Measurements from ENCODE around the gene WLS.
"Not testable (repeated sequence)": the region's sequence is repeated elsewhere in the genome, so short reads cannot be mapped to it uniquely, and the experiment has no call there.

Gene WLS

DNA sequence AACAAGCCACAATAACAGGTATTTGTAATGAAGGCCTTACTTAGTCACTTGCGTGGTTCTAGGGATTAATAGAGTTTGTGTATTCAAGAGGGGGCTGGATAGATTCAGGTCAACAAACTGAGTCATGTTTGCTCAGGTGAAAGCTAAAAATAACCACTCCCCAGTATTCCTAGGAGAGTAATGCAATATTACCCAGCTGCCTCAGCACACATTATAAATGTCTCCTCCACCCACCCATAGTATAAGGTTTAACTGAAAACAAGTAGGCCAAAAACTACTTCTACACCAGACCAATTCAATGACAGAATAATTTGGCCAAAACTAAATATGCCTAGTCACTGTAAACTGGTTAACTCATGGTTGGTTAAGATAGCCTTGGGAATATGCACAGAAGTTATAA is 34.4 kb downstream of the WLS start:
- DNase-seq: no peak

DNA sequence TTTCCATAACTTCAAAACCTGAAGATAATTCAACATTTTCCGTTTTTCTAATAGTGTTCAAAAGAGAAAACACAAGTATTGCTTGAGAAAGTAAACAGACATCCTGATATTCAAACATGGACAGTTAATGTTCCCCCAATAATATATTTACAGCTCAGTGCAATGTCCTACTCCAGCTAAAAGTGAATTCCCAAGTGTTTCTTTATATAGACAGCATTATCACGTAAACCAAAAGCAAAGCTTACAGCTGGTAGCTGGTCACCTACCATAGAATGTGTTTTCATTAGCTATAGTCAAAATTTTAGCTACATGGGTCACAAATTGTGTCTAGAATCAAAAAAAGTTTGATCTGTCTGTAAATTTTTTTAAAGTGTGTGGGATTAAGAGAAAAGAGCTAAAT is 34.9 kb downstream of the WLS start:
- no peak for DNase-seq

DNA sequence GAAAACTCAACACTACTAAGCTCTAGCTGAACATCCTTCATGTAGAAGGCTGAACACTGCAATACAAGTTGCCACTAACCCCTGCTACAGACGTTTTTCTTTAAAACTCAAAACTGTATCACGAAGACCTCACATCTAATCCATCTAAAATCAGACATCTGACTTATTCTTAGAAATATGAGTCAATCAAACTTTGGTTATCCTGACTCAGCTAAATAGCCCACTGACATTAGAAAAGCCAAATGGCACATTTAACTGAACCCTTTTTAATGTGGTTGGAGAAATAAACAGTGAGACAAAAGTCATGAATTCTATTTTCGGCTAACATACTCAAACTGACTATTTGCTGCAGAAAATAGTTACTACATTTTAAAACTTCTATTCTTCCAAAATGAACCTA is 35.6 kb downstream of the WLS start:
- DNase-seq: no peak

DNA sequence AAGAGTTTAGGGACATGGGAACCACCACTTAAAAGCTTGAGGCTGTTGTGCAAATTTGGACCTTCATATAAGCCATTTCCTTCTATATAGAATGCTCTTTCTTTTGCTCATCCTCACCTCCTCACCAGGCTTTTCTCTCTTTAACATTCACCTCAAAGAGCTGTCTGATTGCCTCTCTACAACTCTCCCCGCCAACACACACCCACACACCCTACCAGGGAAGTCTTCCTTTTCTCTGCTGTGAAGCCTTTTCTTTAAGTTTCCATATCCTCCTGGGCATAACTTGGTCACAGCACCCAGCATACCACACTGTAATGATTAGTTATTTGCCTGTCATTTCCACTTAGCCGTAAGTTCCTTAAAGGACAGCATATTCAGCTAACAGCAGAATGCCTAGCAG is 40.6 kb downstream of the WLS start:
- no peak for DNase-seq

DNA sequence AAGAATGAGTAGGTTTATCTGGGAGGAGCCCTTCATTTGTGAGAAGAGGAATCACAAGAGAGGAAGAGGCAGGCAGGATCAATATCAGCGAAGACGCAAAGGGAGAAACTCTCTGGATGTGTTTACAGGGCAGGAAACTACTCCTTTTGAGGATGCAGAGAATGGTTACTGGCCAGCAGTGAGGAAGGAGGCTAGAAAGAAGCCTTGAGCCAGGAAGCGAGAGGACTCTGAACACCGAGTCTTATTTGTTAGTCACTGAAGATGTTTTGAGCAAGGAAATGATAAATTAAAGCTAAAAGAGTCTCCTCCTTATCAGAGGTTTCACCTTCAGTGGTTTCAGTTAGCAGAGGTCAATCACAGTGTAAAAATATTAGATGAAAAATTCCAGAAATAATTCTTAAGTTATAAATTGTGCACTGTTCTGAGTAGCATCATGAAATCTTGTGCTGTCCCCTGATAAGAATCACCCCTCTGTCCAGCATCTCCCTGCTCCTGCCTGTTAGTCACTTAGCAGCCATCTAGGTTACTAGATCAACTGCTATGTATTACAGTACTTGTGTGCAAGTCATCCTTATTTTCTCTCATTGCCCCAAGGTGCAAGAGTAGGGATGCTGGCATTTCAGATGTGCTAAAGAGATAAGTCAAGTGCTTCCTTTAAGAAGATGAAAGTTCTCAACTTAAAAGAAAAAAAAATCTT is 43.5 kb downstream of the WLS start:
- DNase-seq: no peak

DNA sequence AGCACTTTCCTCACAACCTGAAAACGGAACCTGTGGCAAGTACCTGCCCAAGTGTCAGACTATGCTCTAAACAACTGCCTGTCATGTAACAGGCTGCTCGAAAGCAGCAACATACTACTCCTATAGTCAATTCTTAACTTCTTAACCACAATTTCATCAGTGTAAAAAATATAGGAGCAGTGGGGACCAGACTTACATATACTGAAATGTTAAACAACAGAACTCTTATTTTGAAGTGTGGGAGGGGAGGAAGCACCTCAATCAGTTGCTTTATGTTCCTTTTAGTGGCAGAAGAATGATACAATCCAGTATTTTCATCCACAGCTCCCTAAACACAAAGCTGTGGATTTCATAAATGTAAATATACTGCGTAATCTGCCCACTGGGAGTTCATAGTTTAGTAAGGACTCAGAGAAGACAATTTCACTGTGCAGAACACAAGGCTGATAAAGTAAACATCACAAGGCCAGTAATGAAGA is 44.2 kb downstream of the WLS start:
- DNase-seq: no peak

DNA sequence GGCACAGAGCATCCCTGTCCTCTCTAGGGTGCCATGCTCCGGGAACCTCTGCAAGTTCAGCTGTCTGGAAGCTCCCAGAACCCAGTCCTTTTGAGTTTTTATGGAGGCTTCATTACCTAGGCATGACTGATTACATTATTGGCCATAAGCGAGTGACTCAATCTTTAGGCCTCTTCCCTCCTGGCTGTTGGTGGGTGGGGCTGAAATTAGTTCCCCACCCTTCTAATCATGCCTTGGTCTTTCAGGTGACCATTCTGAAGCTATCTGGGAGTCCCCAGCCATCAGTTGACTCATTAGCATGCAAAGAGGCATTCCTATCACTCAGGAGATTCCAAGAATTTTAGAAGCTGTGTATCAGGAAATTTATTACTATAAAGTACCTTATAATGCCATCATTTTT is 46.6 kb downstream of the WLS start:
- no peak for DNase-seq

DNA sequence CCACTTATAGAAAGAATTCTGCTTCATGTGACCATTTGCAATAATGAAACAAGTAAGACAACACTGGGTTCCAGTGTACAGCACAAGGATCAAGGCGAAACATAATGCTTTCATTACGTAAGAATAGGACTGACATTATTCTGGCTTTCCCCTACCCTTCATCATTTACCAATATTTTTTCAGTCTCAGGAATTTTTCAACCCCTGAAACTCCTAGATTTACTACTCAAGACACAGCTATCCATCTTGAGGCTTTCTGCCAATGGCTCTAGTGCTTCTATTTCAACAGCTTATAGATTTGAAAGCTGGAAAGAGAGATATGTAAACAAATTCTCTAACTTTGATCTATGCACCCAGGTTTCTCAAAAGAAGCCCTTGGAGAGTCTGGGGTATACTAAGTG is 48.4 kb downstream of the WLS start:
- DNase-seq: no peak

DNA sequence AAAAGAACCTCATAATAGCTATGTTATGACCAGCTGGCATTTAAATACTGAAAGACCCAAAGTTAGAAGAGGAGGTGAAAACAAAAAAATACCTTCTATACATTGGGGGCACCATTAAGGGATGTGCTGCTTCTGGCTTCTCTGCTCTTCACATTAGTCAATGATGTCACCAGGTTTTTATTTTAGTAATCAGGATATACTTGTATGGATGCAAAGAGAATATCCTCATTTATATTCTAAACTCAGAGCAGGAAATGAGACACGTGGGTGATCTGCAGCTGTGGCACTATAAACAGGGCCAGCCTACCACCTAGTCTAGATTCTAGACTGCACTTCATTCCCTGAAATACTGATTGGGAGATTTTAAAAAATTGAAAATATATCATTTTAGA is 51.2 kb downstream of the WLS start:
- DNase-seq: no peak

DNA sequence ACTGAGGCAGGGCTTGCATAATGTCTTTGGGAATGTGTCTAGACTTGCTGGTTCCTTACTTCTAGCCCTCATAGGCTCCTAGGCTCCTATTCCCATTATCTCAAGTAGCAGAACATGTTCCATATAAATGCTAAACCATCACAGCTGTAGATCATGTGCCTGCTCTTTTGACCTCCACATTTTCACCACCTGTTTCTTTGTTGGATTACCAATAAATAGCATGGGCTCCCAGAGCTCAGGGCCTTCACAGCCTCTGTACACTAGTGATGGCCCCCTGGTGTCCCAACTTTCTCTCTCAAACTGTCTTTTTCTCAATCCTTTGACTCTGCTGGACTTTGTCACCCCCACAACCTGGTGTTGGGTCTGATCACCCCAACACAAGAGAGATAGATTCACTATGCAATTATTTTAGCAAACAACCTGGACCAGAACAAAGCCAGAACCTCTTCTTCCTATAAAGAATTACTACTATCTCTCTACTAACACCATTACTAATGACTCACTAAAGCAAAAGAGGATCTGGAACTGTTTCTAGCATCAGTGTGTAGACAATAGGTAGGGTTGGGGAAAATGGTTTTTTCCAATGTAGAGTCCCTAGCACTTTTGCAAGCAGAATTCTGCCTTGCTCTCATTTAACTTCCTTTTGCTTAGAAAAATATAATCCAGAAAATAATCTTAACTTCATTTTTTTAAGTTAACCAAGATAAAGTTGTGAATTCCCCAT is 51.7 kb downstream of the WLS start:
- DNase-seq: no peak

DNA sequence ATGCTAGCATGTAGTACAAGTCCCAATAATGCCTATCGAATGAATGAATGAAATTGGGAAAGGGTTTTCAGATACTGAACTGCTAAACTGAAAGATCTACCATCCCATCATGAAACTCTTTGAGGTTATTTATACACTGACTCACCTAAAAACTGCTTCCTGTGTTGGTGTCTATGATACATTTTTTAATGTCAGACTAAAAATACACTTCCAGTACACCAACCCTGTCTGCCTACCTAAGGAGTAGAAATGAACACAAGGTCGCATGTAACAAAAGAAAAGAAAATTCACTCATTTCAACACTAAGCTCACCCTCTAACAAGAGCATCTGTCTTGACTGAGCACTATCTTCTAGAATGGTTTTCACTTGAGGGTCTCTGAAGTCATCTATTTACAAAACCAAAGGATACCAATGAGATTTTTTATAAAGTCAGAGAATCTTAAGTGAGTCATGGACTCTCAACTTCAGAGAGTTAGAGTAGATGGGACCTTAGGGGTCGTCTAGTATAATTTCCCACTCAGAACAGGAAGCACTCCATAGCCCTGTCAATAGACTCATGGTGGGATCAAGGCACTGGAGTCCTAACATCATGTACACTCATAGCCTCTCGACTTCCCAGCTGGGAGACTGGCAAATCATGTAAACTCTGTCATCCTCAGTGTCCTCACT is 53.4 kb downstream of the WLS start:
- no peak for DNase-seq

DNA sequence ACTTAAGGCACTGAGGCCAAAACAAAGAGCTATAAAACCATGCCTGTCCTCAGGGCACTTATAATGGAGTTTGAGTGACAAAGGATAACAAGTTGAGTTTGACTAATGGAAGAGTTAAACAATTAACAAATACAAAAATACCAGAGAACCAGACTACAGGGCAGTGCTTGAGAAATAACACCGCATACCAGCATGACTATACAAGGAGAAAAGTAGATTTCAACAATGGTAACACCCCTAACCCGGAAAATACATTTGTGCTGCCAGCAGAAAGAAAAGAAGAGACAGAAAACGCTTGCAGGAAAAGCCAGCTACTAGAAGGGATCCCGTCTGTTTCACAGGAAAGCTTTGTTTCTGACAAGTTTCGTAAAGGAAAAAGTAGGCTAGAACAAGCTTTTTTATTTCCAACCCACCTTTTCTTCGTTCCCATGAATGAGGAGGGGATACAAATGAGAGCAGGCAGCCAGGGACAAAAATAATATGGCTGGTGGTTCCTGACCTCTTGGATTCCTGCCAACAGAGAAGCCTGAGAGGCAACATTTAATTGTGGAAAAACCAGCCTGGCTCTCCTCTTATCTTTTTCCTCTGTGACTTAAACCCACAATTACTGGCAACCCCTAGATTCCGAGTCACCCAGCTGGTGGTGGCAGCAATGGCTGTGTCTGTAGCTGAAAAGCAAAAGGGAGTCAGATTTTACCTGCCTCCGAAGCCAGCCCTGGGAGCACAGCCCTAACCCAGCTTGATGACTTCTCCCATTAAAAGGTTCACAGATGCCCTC is 56.5 kb downstream of the WLS start:
- DNase-seq: no peak

DNA sequence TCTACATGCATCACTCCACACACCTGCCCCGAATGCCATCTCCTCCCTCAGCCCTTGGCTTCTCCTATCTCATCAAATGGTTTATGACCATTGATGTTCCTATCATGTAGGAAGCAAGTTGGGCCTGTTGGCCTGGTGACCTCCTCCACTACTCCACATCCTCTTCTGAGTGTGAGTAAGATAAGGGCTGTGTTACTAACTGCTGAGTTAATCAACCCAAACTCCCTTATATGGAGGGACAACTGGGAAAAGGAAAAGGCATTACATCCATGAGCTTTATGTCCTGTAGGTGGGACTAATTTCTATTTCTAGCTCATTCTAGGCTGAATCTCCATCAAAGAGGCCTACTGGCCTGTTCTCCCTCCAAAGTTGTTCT is 57.6 kb downstream of the WLS start:
- DNase-seq: no peak

DNA sequence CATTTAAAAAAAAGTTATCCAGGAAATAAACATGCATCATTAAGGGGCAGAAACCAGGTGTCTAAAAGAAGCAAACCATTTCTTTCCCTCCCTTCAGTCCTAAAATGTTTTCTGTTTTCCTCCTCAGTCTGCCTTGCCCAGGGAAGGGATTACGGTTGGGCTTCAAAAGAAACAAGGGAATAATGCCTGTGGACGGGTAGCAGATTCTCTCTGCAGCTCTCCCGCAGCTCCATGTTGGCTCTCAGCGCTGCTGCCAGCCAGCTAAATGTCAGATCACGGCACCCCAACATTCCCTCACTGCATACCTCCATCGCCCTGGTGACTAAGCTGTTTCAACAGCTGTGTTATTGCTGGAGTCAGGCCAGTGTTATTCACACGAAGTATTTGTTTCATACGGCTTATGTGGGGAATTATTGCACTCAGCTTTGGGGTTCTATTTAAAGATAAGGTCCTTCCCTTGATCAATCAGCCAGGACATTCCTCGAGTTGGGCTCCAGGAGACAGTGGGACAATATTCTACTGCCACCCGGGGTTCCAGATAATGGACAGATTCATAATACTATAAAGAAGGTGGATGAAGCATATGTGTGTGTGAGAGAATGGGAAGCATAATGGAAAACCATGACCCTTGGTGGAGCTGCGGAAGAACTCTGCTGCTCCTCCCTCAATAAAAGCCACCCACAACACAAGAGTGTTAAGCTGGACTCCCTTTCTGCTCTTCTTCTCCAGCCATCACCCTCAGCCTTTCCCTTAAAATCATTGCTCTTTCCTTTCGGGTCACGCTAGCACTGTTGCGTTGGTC is 58.2 kb downstream of the WLS start:
- no peak for DNase-seq

DNA sequence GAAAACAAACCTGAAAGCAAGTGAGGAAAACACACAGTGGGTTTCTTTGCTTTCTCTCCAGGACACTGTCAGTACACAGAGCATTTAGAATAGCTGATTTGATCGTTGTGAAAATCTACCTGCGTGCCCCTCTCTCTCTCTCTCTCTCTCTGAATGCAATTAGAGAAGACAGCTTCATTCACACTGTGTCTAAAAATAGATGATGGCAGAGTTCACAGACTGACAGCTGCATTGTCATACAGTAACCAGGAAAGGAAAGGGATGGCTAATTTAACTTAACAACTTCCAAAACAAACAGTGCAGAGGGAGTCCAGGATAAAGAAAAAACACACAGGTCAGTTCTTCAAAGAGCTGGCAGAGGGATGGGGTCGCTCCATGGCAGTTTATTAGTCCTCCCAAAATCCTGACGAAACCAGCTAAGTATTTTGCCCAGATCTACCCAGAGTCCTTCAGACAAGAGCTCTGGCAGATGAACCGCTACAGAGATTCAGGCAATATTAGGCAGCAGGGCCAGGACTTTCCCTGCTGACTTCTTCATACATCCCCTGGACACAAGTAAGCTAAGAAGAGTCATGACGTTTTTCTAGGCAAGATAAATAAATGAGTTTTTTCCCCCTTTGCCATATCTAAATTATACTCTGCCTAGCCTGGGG is 58.9 kb downstream of the WLS start:
- DNase-seq: no peak

DNA sequence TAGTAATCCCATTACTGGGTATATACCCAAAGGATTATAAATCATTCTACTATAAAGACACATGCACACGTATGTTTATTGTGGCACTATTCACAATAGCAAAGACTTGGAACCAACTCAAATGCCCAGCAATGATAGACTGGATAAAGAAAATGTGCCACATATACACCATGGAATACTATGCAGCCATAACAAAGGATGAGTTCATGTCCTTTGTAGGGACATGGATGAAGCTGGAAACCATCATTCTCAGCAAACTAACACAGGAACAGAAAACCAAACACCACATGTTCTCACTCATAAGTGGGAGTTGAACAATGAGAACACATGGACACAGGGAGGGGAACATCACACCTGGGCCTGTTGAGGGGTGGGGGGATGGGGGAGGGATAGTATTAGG is 60.5 kb downstream of the WLS start:
- DNase-seq: not testable (repeated sequence)

DNA sequence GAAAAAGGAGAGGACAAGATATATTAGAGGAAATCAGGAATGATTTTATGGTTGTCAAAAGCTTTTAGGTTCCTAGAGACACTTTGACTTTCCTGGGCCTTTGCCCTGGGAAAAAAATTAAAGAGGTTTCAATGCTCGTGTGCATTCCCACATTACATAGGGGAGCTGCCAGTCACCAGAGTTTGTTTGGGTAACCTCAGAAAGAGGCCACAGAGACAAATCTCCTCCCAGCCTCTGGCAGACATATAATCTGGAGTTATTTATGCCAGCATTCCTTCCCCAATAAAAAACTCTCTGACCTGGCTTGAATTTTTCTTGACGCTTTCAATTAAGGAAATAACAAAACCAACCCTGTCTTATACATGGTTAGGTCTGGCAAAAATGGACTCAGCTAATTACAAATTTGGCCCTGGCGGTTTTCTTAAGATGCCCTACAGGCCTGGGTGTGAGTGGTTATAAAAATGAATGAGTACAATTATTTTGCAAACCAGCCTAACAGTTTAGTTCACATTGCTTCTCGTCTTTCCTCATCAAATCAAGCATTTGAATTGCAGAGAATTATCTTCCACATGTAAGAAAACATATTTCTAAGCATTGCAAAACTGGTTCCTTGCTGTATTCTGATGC is 63.7 kb downstream of the WLS start:
- DNase-seq: no peak

DNA sequence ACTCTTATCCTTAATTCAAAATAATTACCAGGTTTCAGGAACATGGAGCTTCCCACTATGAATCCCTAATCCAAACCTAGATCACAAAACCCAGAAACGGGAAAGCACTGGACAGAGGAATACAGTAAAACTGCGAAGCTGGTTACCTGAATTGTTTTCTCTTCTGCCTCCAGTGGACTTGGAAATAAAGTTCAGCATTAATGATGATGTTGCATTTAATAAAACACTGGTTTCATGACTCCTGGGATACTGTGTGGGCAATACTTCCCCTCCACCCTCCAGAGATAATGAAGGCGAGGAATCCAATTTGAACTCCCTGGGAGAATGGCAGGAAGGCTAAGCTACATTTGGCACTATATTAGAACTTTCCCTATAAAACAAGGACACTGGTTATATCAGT is 65.1 kb downstream of the WLS start:
- no peak for DNase-seq

DNA sequence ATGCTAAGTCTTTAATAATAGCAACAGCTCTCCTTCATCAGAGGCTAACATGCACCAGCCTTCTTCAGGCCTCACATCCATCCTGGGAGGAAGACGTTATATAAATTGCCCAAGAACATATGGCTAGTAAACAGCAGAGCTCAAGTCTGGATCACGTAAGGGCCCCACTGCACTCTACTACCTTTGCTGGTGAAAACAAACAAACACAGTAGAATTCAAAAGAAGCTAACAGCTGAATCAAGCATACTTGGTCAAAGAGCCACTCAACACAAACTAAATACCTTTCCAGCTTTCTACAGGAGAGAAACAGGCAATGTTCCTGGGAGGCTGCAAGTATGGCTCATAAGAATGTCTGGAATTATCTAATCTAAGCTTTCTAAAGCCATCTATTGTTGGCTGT is 66.0 kb downstream of the WLS start:
- no peak for DNase-seq

DNA sequence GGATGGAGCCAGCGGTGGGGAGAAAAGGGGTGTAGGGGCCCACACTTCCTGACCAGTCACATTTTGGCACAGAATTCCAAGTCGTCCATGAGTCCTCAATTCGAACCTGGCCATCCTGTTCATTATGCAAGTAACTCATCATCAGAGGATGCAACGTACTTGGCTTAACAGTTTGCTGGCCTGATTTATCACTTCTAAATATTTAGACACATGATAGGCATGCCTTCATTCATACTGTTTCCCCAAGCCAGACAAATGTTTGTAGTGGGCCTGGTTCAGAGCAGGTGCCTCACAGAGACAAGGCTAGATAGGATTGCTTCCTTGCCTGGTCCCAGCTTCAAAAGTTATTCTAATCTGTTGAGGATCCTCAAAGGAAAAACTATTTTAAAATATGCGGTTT is 66.7 kb downstream of the WLS start:
- no peak for DNase-seq

DNA sequence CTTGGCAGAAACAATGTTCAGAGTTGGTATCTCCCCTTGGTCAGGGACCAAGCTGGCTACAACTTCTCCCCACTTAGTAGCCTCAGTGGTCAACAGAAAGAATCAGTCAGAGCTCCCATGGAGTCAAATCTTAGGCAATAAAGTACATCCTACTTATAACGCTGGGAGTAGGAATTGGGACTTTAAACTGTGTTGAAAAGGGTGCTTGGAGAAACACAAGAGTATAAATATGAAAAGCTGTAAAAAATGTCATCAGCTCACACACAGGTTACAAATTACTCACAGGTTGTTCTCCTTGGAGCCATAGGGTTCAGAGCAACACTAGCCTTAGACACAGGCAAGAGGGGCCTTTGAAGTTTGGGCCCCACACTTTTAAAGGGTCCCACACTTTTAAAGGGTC is 67.4 kb downstream of the WLS start:
- DNase-seq: no peak

DNA sequence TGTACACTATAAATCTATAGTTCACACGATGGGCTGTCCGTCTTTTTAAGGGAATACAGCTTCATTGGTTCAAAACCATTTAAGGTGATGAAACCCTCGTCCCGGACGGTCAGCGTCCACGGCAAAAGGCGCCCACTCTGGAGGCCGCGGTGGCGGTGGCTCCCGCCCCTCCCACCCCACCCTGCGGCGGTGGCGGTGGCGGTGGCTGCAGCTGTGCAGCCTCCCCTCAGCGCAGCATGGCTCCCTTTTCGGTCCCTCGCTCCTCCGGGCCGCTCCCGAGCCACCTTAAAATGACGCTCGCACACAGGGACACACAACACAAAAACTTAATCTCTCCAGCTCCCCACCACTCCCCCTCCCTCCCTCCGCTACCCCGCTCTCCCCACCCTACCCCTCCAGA is 69.1 kb downstream of the WLS start:
- DNase-seq: no peak
